GM23248 (cell line): ENCODE data around the gene ERBB4. TPM values are rescaled to one million over a fixed set of nuclear protein-coding genes. Genes with fewer than 3 reads are reported as not detected.

Experiments
- DNase-seq: peaks from one replicate; pipeline ENCODE4 v3.0.0-alpha.2; 2015
- H2AFZ ChIP-seq: fragments of 200-600 bp; sonication (generic); 2 replicates; pipeline ENCODE4 v1.6.1; 2016; ENCODE audit warnings: antibody characterized with exemption
- H3F3A ChIP-seq: fragments of 200-600 bp; sonication (generic); 2 replicates; pipeline ENCODE4 v1.6.1; 2016; ENCODE audit warnings: mild to moderate bottlenecking, antibody characterized with exemption, mixed run types; ENCODE audit not compliant: insufficient read depth
- H3K27ac ChIP-seq: fragments of 200-600 bp; sonication (generic); 2 replicates; pipeline ENCODE4 v1.5.1; 2016; ENCODE audit warnings: mild to moderate bottlenecking
- H3K27me3 ChIP-seq: fragments of 200-600 bp; sonication (generic); replicated peaks from 2 replicates; pipeline ENCODE4 v1.6.1; 2016; ENCODE audit warnings: mild to moderate bottlenecking; ENCODE audit not compliant: insufficient read depth
- H3K36me3 ChIP-seq: fragments of 200-600 bp; sonication (generic); 2 replicates; pipeline ENCODE4 v1.6.1; 2016; ENCODE audit warnings: low read depth, mild to moderate bottlenecking
- H3K4me1 ChIP-seq: fragments of 200-600 bp; sonication (generic); 2 replicates; pipeline ENCODE4 v1.6.1; 2016; ENCODE audit warnings: mild to moderate bottlenecking; ENCODE audit not compliant: insufficient read depth
- H3K4me2 ChIP-seq: fragments of 200-600 bp; sonication (generic); one replicate; pipeline ENCODE4 v1.6.1; 2016; ENCODE audit warnings: mild to moderate bottlenecking; ENCODE audit not compliant: unreplicated experiment
- H3K4me3 ChIP-seq: fragments of 200-600 bp; sonication (generic); 2 replicates; pipeline ENCODE4 v1.5.1; 2016; ENCODE audit warnings: mild to moderate bottlenecking
- H3K79me2 ChIP-seq: fragments of 200-600 bp; sonication (generic); 2 replicates; pipeline ENCODE4 v1.6.1; 2016; ENCODE audit warnings: mild to moderate bottlenecking; ENCODE audit not compliant: insufficient read depth
- H3K9ac ChIP-seq: fragments of 200-600 bp; sonication (generic); 2 replicates; pipeline ENCODE4 v1.6.1; 2016; ENCODE audit warnings: mild to moderate bottlenecking
- H3K9me2 ChIP-seq: fragments of 200-600 bp; sonication (generic); 2 replicates; pipeline ENCODE4 v1.6.1; 2016; ENCODE audit warnings: mixed run types, mild to moderate bottlenecking, moderate library complexity; ENCODE audit not compliant: insufficient read depth
- H3K9me3 ChIP-seq: fragments of 200-600 bp; sonication (generic); one replicate; pipeline ENCODE4 v1.6.1; 2017; ENCODE audit warnings: low read depth
- H4K20me1 ChIP-seq: fragments of 200-600 bp; sonication (generic); 2 replicates; pipeline ENCODE4 v1.6.0; 2016; ENCODE audit not compliant: insufficient read depth
- EZH2 ChIP-seq: fragments of 200-600 bp; sonication (generic); IDR thresholded peaks from 2 replicates; pipeline ENCODE4 v1.6.1; 2018; ENCODE audit warnings: antibody characterized with exemption, mild to moderate bottlenecking; ENCODE audit not compliant: insufficient read depth, poor library complexity, severe bottlenecking
- EZH2phosphoT487 ChIP-seq: fragments of 200-600 bp; sonication (generic); IDR thresholded peaks from 2 replicates; pipeline ENCODE4 v1.6.1; 2018; ENCODE audit warnings: antibody characterized with exemption, moderate library complexity, mild to moderate bottlenecking, low read depth; ENCODE audit not compliant: insufficient read depth
- WGBS, 2 experiments: methylation state at CpG; one replicate each; pipeline ENCODE4 v1.1.6; 2015 to 2017; ENCODE audit warnings: low lambda C conversion rate in 2 of 2, low coverage in 1 of 2; ENCODE audit errors: missing lambda C conversion rate in 2 of 2; 5-methylcytosine and 5-hydroxymethylcytosine counted together
- in situ Hi-C: fragments of 300-500 bp; cut with MboI; formaldehyde crosslinking; loops from 2 replicates; pipeline ENCODE4 v1.15.0; 2020
- polyA plus RNA-seq: library from polyadenylated mRNA; unstranded; fragments of >200 nt; fragmentation: Nextera tagmentation; extraction: Ambion mirVana; gene quantifications from 2 replicates; pipeline ENCODE4 v1.2.1, GENCODE V29; 2016
- total RNA-seq: library from RNA; depleted of rRNA; stranded (reverse); fragments of >200 nt; shearing (Covaris generic); gene quantifications from 2 replicates; pipeline ENCODE4 v1.2.3, GENCODE V29; 2014

ERBB4 gene
- total and polyA plus RNA-seq, 2 experiments from 2014 or later, result not detected

DNA sequence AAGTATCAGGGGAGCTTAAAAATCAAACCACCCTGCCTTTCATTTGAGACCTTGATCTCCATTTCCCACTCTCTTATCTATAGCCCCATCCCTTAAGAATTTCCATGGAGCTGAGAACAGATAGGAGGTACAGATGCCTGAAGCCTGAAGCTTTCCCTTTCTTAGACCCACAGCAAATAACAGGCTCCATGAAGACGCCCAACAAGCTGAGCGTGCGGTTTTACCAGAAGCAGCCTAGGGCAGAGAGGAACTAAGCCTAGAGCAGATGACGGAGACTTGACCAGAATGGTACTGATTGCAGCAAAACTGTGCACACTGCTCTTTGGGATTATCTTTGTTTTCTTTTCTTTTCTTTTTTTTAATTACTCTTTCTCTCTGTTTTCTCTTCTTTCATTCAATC is 1.7 kb upstream of the ERBB4 start:
- in situ Hi-C loops, result loop anchor here (25.0 kb wide), 1 partner anchor 378 kb away; no protein-coding TSS in a partner anchor

DNA sequence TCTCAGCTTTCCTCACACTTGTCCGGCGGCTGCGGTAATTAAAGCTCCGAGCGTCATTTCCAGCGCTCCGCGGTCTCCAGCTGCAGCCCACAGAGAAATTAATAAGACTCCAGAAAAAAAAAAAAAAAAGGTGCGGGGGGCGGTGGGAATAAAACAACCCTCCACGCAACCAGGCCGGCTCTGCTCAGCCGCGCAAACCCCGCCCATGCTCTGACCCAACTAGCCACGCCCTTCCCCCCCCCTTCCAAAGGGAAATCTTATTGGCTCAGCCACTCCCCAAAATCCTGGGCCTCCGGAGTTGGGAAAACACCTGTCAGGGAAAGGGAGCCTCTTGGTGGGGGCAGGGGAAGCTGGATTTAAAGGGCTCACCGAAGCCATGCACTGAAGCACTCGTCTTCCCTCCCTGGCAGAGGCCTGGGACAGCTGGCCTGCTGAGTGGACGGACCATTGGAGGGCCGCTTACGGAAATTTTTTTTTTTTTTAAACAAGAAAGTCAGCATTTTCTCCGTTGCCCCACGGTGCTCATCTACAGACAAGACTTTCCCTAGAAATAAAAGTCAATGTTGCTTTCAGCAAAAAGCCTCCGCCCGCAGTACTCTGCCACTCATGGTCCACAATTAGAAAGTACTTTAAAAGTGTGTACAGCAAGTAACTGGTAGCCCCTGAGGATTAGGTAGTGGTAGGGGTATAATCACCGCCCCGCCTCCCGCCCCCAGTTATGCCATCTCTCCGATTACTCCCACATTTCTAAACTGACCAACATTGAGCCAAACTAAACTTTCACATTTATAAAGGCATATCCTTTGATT is 674 bp upstream of the ERBB4 start:
- no peaks in the 10 kb centered on the region for H3K36me3 ChIP-seq
- H3K9me3 ChIP-seq, result no peaks in the 10 kb centered on the region
- no peaks in the 10 kb centered on the region for H3K79me2 ChIP-seq
- no peak for TF ChIP-seq EZH2phosphoT487
- TF ChIP-seq EZH2, result no peak
- H3K4me1 ChIP-seq, result no peaks in the 10 kb centered on the region
- WGBS, 2 experiments, result 25 to 33% methylated on average over 23 to 30 of the region's 30 CpGs
- peak overlapping the region; percentile 95 for H3K4me2 ChIP-seq
- peaks cover 35% of the 10 kb centered on the region for H3K27me3 ChIP-seq
- H3K9me2 ChIP-seq, result no peaks in the 10 kb centered on the region
- peak overlapping the region; percentile 81 for H2AFZ ChIP-seq
- peak; percentile 63 for DNase-seq
- H3K27ac ChIP-seq, result no peak overlapping the region
- no peaks in the 10 kb centered on the region for H4K20me1 ChIP-seq
- peak overlapping the region; percentile 76 for H3K4me3 ChIP-seq
- in situ Hi-C loops, result loop anchor here (25.0 kb wide), 1 partner anchor 377 kb away; no protein-coding TSS in a partner anchor
- 0 out of 2 replicates have a peak overlapping the region, but pooled peaks have one; percentile 24 for H3K9ac ChIP-seq
- H3F3A ChIP-seq, result no peaks in the 10 kb centered on the region

More for the DNA sequence above, 1.7 kb upstream of the ERBB4 start:
- H3K36me3 ChIP-seq, result no peaks in the 10 kb centered on the region
- H3K9me3 ChIP-seq, result no peaks in the 10 kb centered on the region
- H3K4me1 ChIP-seq, result no peaks in the 10 kb centered on the region
- H3K27ac ChIP-seq, result no peak overlapping the region
- no peak overlapping the region for H2AFZ ChIP-seq
- no peaks in the 10 kb centered on the region for H3K9me2 ChIP-seq
- H3K79me2 ChIP-seq, result no peaks in the 10 kb centered on the region
- no peaks in the 10 kb centered on the region for H4K20me1 ChIP-seq
- H3K4me3 ChIP-seq, result no peak overlapping the region
- TF ChIP-seq EZH2phosphoT487 (no peak), EZH2 (no peak)
- no peak overlapping the region for H3K9ac ChIP-seq
- H3K27me3 ChIP-seq, result peaks cover 34% of the 10 kb centered on the region
- no peak for DNase-seq
- no peak overlapping the region for H3K4me2 ChIP-seq
- WGBS, 2 experiments, result 86 to 92% methylated on average over 4 of the region's 4 CpGs
- no peaks in the 10 kb centered on the region for H3F3A ChIP-seq

DNA sequence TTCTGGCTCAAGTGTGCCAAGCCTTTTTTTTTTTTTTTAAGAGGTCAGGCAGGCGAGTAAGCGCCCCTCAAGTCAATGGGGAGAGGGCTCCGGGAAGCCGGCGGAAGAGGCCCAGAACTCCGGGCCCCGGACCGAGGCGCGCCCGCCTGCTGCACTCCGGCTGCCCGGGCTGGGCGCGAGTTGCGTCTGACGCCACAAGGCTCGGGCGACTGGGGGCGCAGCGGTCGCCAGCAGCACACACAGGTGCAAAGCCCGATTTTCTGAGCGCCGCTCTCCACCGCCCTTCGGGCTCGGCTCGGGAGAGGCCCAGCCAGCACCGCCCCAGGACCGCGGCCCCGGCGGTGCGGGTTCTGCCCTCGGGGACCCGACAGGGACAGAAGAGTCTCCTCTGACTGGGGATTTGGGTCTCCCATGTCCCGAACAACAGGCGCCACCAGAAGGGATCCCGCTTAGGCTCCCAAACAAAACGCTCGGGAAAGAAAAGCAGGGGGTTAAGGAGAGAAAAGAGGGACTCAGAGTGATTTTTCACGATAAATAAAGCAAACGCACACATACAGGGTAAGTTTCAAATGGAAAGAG is 787 bp downstream of the ERBB4 start:
- Histone ChIP-seq H3K9ac (no peak overlapping the region), H4K20me1 (no peaks in the 10 kb centered on the region), H3K36me3 (no peaks in the 10 kb centered on the region), H3K4me3 (peak overlapping the region; percentile 76), H3K27me3 (peaks cover 35% of the 10 kb centered on the region), H3F3A (no peaks in the 10 kb centered on the region), H3K4me2 (peak overlapping the region; percentile 95), H3K4me1 (no peaks in the 10 kb centered on the region), H3K9me2 (no peaks in the 10 kb centered on the region), H3K79me2 (no peaks in the 10 kb centered on the region), H3K27ac (no peak overlapping the region), H2AFZ (peak overlapping the region; percentile 81), H3K9me3 (no peaks in the 10 kb centered on the region)
- WGBS, 2 experiments, result 2% methylated on average over 27 to 32 of the region's 44 CpGs
- peak; percentile 49 for TF ChIP-seq EZH2
- 0 out of 2 replicates have a peak, but pooled peaks have one; percentile 36 for TF ChIP-seq EZH2phosphoT487
- peak; percentile 45 for DNase-seq
- in situ Hi-C loops, result loop anchor here (25.0 kb wide), 1 partner anchor 376 kb away; no protein-coding TSS in a partner anchor

DNA sequence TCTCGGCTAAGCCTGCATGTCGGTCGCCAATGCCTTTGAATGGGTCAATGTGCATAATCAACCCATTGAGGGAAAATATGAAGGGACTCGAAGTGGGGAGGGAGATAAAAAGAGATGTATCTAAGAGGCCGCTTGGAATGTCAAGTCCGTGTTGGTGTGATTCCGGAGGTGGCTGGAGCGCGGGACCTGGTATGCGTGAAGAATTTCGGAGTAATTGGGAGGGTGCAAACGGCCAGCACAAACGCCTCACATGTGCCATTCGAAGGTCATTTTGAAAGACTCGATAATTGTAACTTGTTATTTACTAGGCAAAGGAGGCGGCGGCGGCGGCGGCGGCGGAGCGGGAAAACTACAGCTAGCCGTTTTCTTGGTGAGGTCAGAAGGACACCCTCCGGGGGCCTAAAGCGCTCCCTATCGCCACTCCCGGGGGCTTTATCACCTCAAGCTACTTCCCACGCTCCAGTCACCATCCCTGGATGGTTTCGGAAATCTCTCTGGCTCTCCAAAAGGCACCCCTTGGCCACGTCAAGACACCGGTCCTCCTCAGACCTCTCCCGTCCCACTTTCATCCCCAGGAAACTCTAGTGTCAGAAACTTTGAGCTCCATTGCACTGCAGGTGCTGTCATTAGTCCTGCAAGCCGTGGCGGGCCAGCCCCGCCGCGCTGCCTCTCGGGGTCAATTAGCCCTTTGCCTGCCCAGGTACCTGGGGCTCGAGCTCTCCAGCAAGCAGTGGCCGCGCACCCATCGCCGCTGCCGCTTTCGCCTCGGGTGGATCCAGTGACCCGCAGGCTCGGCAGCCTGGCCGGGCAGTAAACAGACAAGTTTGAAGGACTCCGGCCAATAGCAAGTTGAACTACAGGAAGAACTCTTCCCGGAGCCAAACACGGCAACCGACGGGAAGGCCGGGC is 1.5 kb downstream of the ERBB4 start:
- H3K4me2 ChIP-seq, result peak overlapping the region; percentile 95
- TF ChIP-seq EZH2phosphoT487 (no peak), EZH2 (peak; percentile 96)

More for the DNA sequence above, 1.5 kb downstream of the ERBB4 start:
- 4 to 5% methylated on average over 56 of the region's 56 CpGs for WGBS, 2 experiments
- H3K79me2 ChIP-seq, result no peaks in the 10 kb centered on the region
- peak; percentile 43 for DNase-seq
- no peak overlapping the region for H3K27ac ChIP-seq
- H2AFZ ChIP-seq, result peak overlapping the region; percentile 81
- H3K27me3 ChIP-seq, result peaks cover 35% of the 10 kb centered on the region
- H3K4me1 ChIP-seq, result no peaks in the 10 kb centered on the region
- no peaks in the 10 kb centered on the region for H3F3A ChIP-seq
- in situ Hi-C loops, result loop anchor here (25.0 kb wide), 1 partner anchor 375 kb away; no protein-coding TSS in a partner anchor
- H3K9me3 ChIP-seq, result no peaks in the 10 kb centered on the region
- H3K9me2 ChIP-seq, result no peaks in the 10 kb centered on the region
- peak overlapping the region; percentile 76 for H3K4me3 ChIP-seq
- H3K36me3 ChIP-seq, result no peaks in the 10 kb centered on the region
- no peak overlapping the region for H3K9ac ChIP-seq
- H4K20me1 ChIP-seq, result no peaks in the 10 kb centered on the region
